Activated CD4-positive, alpha-beta T cell treated with anti-CD3 and anti-CD28 coated beads, Interleukin-2, amount 10 ng/mL, durations not matched to agents 7 days and 5 days (primary cell): ENCODE measurements around the gene CABP4. TPM values are rescaled to one million over a fixed set of nuclear protein-coding genes. Genes with fewer than 3 reads are reported as not detected.

Source experiments
- CTCF ChIA-PET: fragments of 350-600 bp; sonication (Branson Sonifier 250); formaldehyde crosslinking; loops from one replicate; lab custom pipeline; 2021; ENCODE audit warnings: antibody characterized with exemption; lab: Charles Lee
- POLR2A ChIA-PET: fragments of 350-600 bp; sonication (Branson Sonifier 250); formaldehyde crosslinking; loops from one replicate; lab custom pipeline; 2021; ENCODE audit warnings: antibody characterized with exemption; lab: Charles Lee
- DNase-seq: peaks from one replicate; pipeline ENCODE4 v3.0.0-alpha.2; 2020
- H3K27ac Mint-ChIP-seq: one replicate; pipeline ENCODE4 v1.8.0; 2021; ENCODE audit warnings: mild to moderate bottlenecking, moderate library complexity, mixed read lengths
- H3K27me3 Mint-ChIP-seq: one replicate; pipeline ENCODE4 v1.8.0; 2021; ENCODE audit warnings: mixed read lengths
- H3K36me3 Mint-ChIP-seq: one replicate; pipeline ENCODE4 v1.8.0; 2021; ENCODE audit warnings: low read depth, mixed read lengths
- H3K4me1 Mint-ChIP-seq: one replicate; pipeline ENCODE4 v1.8.0; 2021; ENCODE audit warnings: mixed read lengths
- H3K4me3 Mint-ChIP-seq: one replicate; pipeline ENCODE4 v1.8.0; 2021; ENCODE audit warnings: mild to moderate bottlenecking, moderate library complexity, mixed read lengths
- H3K9me3 Mint-ChIP-seq: one replicate; pipeline ENCODE4 v1.8.0; 2021; ENCODE audit warnings: mixed read lengths
- total RNA-seq, 2 experiments: library from RNA; stranded (reverse); gene quantifications; one replicate each; pipeline ENCODE4 v1.2.3, GENCODE V29; 2021

CABP4 gene
- total RNA-seq, 2 experiments from 2014 or later, result 1.3 to 2.6 TPM

DNA sequence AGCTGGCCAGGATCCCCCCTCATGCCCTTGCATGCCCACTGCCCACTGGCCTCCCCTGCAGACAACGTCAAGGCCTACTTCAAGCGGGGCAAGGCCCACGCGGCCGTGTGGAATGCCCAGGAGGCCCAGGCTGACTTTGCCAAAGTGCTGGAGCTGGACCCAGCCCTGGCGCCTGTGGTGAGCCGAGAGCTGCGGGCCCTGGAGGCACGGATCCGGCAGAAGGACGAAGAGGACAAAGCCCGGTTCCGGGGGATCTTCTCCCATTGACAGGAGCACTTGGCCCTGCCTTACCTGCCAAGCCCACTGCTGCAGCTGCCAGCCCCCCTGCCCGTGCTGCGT lies 35.5 kb downstream of the CABP4 start:
- Mint-ChIP-seq H3K27ac (peak overlapping the region; percentile 13), H3K4me1 (peaks cover 35% of the 10 kb centered on the region), H3K27me3 (no peaks in the 10 kb centered on the region), H3K9me3 (no peaks in the 10 kb centered on the region), H3K4me3 (no peak overlapping the region), H3K36me3 (peaks cover 48% of the 10 kb centered on the region)
- DNase-seq, result no peak
- ChIA-PET CTCF (interaction anchor here (0.9 to 2.4 kb wide), 6 partner anchors 15 to 145 kb away, joined by 3 to 11 read pairs (median 4); partner anchors contain the start of genes PITPNM1, PPP1CA and PTPRCAP), POLR2A (no interaction called here)

- H3K27ac Mint-ChIP-seq, result peak overlapping the region; percentile 31
- H3K9me3 Mint-ChIP-seq, result no peaks in the 10 kb centered on the region
- DNase-seq, result no peak
Measured at GRCh38 chr11:67491276-67492068, 36.3 kb downstream of the CABP4 start.

GRCh38 chr11:67492069-67492727 lies 37.0 kb downstream of the CABP4 start:
- peaks cover 41% of the 10 kb centered on the region for H3K36me3 Mint-ChIP-seq
- peaks cover 20% of the 10 kb centered on the region for H3K4me1 Mint-ChIP-seq
- no peaks in the 10 kb centered on the region for H3K9me3 Mint-ChIP-seq
- no peak overlapping the region for H3K27ac Mint-ChIP-seq
- no peak for DNase-seq
- H3K27me3 Mint-ChIP-seq, result no peaks in the 10 kb centered on the region
- H3K4me3 Mint-ChIP-seq, result no peak overlapping the region
- ChIA-PET CTCF (interaction anchor here (0.9 to 2.4 kb wide), 6 partner anchors 12 to 123 kb away, joined by 3 to 11 read pairs (median 3); partner anchors contain the start of genes PITPNM1, PPP1CA and TBC1D10C), POLR2A (no interaction called here)

More at GRCh38 chr11:67491276-67492068, 36.3 kb downstream of the CABP4 start:
- H3K4me3 Mint-ChIP-seq, result no peak overlapping the region
- CTCF ChIA-PET, result interaction anchor here (0.9 to 2.4 kb wide), 8 partner anchors 14 to 146 kb away, joined by 3 to 11 read pairs (median 4); partner anchors contain the start of genes PITPNM1, PPP1CA and TBC1D10C
- no peaks in the 10 kb centered on the region for H3K27me3 Mint-ChIP-seq
- H3K36me3 Mint-ChIP-seq, result peaks cover 46% of the 10 kb centered on the region
- POLR2A ChIA-PET, result no interaction called here
- H3K4me1 Mint-ChIP-seq, result peaks cover 27% of the 10 kb centered on the region

GRCh38 chr11:67492801-67493547 lies 37.8 kb downstream of the CABP4 start:
- ChIA-PET POLR2A (no interaction called here), CTCF (interaction anchor here (0.6 to 2.4 kb wide), 4 partner anchors 12 to 176 kb away, joined by 3 to 11 read pairs (median 4); partner anchors contain the start of genes PITPNM1 and PPP1CA)
- Mint-ChIP-seq H3K4me1 (peaks cover 12% of the 10 kb centered on the region), H3K36me3 (peaks cover 37% of the 10 kb centered on the region), H3K9me3 (no peaks in the 10 kb centered on the region), H3K4me3 (no peak overlapping the region), H3K27me3 (no peaks in the 10 kb centered on the region), H3K27ac (no peak overlapping the region)
- no peak for DNase-seq

- Mint-ChIP-seq H3K27ac (peak overlapping the region; percentile 25), H3K4me3 (no peak overlapping the region), H3K36me3 (peaks cover 29% of the 10 kb centered on the region), H3K9me3 (no peaks in the 10 kb centered on the region), H3K4me1 (peaks cover 4% of the 10 kb centered on the region), H3K27me3 (no peaks in the 10 kb centered on the region)
- POLR2A ChIA-PET, result no interaction called here
- DNase-seq, result no peak
- CTCF ChIA-PET, result interaction anchor here (1.2 kb wide), 1 partner anchor 14 kb away, joined by 3 read pairs; no protein-coding TSS in a partner anchor
Measured at GRCh38 chr11:67493548-67494370, 38.6 kb downstream of the CABP4 start.

DNA sequence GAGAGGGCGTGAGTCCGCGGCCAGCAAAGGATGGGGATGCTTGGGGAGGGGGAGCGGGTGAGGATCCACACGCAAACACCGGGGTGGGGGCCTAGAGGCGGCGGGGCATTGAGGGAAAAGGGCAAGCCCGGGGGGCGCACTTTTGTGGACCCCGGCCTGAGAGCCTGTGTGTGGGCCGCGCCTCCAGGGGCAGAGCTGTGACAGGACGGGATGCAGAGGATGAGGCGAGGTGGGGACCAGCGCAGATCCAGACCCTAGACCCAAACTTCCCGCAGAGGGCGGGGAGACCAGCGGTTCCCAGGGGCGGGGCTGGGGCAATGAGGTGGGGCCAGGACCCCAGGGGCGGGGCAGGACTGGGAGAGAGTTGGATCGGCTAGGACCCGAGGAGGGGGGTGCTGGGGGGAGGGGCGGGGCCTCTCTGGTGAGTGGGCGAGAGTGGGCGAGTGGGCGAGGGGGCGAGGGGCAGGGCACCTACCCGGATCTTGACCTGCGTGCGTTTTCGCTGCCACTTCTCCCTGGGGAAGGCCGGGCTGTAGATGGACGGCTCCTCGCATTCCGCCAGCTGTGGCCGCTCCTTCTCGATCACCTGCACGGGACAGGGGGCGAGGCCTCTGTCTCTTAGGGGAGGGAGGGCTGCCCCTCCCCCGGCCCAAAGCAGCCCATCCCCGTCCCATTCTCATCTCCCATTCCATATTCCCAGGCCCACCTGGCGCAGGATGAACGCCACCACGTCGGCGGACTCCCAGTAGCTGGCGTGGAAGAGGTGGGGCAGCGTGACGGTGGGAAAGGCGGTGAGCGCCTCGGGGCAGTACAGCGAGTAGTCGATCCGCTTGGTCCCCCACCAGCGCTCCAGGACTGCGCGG lies 39.4 kb downstream of the CABP4 start:
- H3K27ac Mint-ChIP-seq, result peak overlapping the region; percentile 25
- no peaks in the 10 kb centered on the region for H3K9me3 Mint-ChIP-seq
- no peak for DNase-seq
- H3K27me3 Mint-ChIP-seq, result no peaks in the 10 kb centered on the region
- peaks cover 27% of the 10 kb centered on the region for H3K36me3 Mint-ChIP-seq
- CTCF ChIA-PET, result no interaction called here
- no peak overlapping the region for H3K4me3 Mint-ChIP-seq
- H3K4me1 Mint-ChIP-seq, result peaks cover under 1% of the 10 kb centered on the region
- POLR2A ChIA-PET, result no interaction called here

DNA sequence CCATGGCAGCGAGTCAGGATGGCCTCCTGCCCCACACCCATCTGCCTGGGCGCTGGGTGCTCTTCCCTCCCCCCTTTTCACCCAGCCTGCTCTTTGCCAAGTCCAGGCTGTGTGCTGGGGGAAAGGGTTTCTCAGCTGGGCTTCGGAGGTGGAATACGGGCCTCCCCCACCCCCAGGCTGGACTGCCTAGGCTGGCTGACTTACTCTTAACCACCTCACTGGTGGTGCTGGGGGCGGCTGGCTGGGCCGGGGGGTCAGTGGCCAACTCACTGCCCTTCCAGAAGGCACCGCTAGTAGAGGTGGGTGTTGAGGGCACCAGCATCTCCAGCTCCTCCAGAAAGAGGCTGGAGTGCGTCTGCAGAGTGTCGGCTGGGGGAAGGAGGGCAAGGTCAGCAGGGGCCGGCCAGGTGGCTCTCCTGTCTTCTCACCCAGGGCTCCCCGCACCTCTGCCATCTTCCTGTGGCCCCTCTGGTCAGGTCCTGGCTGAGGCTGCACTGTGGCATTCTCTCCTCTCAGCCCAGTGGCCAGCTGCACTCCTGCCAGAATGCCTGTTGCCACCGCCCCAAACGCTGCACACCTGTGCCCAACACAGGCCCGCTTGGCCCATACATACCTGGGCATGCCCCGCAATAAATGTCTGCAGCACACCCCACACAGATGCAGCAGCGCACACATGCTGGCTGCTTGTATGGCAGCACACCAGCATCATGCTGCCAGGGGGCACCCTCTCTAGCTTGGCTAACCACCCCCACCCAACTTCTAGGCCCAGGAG lies 40.3 kb downstream of the CABP4 start:
- POLR2A ChIA-PET, result no interaction called here
- Mint-ChIP-seq H3K4me3 (no peak overlapping the region), H3K27ac (no peak overlapping the region), H3K9me3 (no peaks in the 10 kb centered on the region), H3K27me3 (no peaks in the 10 kb centered on the region), H3K4me1 (peaks cover 3% of the 10 kb centered on the region), H3K36me3 (peaks cover 28% of the 10 kb centered on the region)
- CTCF ChIA-PET, result interaction anchor here (1.7 kb wide), 1 partner anchor 10 kb away, joined by 4 read pairs; the partner anchor contains the start of gene PITPNM1
- DNase-seq, result no peak

GRCh38 chr11:67496113-67496512 lies 41.0 kb downstream of the CABP4 start:
- Mint-ChIP-seq H3K4me1 (peaks cover 9% of the 10 kb centered on the region), H3K4me3 (no peak overlapping the region), H3K36me3 (peaks cover 31% of the 10 kb centered on the region), H3K9me3 (no peaks in the 10 kb centered on the region), H3K27ac (no peak overlapping the region), H3K27me3 (no peaks in the 10 kb centered on the region)
- no peak for DNase-seq
- CTCF ChIA-PET, result interaction anchor here (1.7 kb wide), 1 partner anchor 9 kb away, joined by 4 read pairs; the partner anchor contains the start of gene PITPNM1
- POLR2A ChIA-PET, result no interaction called here

GRCh38 chr11:67497656-67498291 lies 42.6 kb downstream of the CABP4 start:
- ChIA-PET POLR2A (no interaction called here), CTCF (no interaction called here)
- DNase-seq, result no peak
- Mint-ChIP-seq H3K4me3 (no peak overlapping the region), H3K36me3 (peaks cover 38% of the 10 kb centered on the region), H3K27ac (no peak overlapping the region), H3K9me3 (no peaks in the 10 kb centered on the region), H3K4me1 (peaks cover 15% of the 10 kb centered on the region), H3K27me3 (no peaks in the 10 kb centered on the region)

DNA sequence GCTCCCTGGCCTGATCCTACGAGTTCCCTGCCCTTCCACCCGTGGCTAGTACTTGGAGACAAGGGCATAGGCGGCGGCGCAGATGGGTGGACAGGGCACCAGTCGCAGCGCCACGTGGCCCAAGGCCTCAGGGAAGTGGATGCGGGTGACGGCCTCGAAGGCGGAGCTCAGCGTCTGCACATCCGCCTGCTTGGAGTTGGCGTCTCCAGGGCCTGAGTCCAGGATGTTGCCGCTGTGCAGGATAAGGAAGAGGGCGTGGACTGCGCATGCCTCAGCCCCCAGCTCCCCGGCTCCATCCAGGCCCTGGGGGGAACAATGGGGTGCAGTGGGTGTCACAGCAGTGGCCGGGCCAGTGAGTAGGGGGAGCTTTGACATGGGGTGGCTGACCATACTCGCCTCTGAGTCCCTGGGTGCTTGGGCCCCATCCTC lies 43.4 kb downstream of the CABP4 start:
- H3K27me3 Mint-ChIP-seq, result no peaks in the 10 kb centered on the region
- CTCF ChIA-PET, result interaction anchor here (0.6 to 0.9 kb wide), 2 partner anchors 9 to 116 kb away, joined by 3 read pairs; no protein-coding TSS in a partner anchor
- POLR2A ChIA-PET, result no interaction called here
- no peak for DNase-seq
- no peak overlapping the region for H3K4me3 Mint-ChIP-seq
- no peaks in the 10 kb centered on the region for H3K9me3 Mint-ChIP-seq
- peaks cover 21% of the 10 kb centered on the region for H3K4me1 Mint-ChIP-seq
- H3K36me3 Mint-ChIP-seq, result peaks cover 38% of the 10 kb centered on the region
- H3K27ac Mint-ChIP-seq, result no peak overlapping the region
